Activated B cell treated with CpG ODN at 0.5 μM for 24 hours (primary cell): Measurements from ENCODE around the gene HTR4. TPM values are rescaled to one million over a fixed set of nuclear protein-coding genes. Genes with fewer than 3 reads are reported as not detected.

Experiments
- ATAC-seq: fragments of 200-7000 bp; cut with Tn5 transposase; one replicate; pipeline ENCODE4 v1.10.0; 2021; ENCODE audit warnings: low read depth, mild to moderate bottlenecking, moderate library complexity
- CTCF ChIA-PET: fragments of 350-600 bp; sonication (Branson Sonifier 250); formaldehyde crosslinking; loops from one replicate; lab custom pipeline; 2021; ENCODE audit warnings: antibody characterized with exemption; lab: Charles Lee
- POLR2A ChIA-PET: fragments of 350-600 bp; sonication (Branson Sonifier 250); formaldehyde crosslinking; loops from one replicate; lab custom pipeline; 2021; ENCODE audit warnings: antibody characterized with exemption; lab: Charles Lee
- DNase-seq: peaks from one replicate; pipeline ENCODE4 v3.0.0; 2022
- H3K27ac Mint-ChIP-seq: one replicate; pipeline ENCODE4 v1.8.0; 2020; ENCODE audit warnings: mixed read lengths
- H3K27me3 Mint-ChIP-seq: one replicate; pipeline ENCODE4 v1.8.0; 2021; ENCODE audit warnings: mixed read lengths
- H3K36me3 Mint-ChIP-seq: one replicate; pipeline ENCODE4 v1.8.0; 2021; ENCODE audit warnings: low read depth, mixed read lengths
- H3K4me1 Mint-ChIP-seq: one replicate; pipeline ENCODE4 v1.8.0; 2021; ENCODE audit warnings: mixed read lengths
- H3K4me3 Mint-ChIP-seq: one replicate; pipeline ENCODE4 v1.8.0; 2020; ENCODE audit warnings: mild to moderate bottlenecking, mixed read lengths
- H3K9me3 Mint-ChIP-seq: one replicate; pipeline ENCODE4 v1.8.0; 2020; ENCODE audit warnings: mixed read lengths
- CTCF ChIP-seq: fragments of 200-600 bp; IDR thresholded peaks from one replicate; pipeline ENCODE4 v1.8.0; 2022; ENCODE audit warnings: antibody characterized with exemption, mild to moderate bottlenecking
- intact Hi-C: fragments of 100-400 bp; cut with micrococcal nuclease; formaldehyde crosslinking; loops from one replicate; pipeline ENCODE4 v1.15.1; 2024
- total RNA-seq: library from RNA; stranded (reverse); gene quantifications from 2 replicates; pipeline ENCODE4 v1.2.3, GENCODE V29; 2022

Gene HTR4
- total RNA-seq, 1 donor from 2014 or later = not detected

- ATAC-seq = no peak
- TF ChIP-seq CTCF = no peak
- Mint-ChIP-seq H3K4me1 (no peaks in the 10 kb centered on the region), H3K27me3 (peaks cover 8% of the 10 kb centered on the region), H3K27ac (no peak overlapping the region), H3K36me3 (no peaks in the 10 kb centered on the region), H3K4me3 (no peak overlapping the region), H3K9me3 (no peaks in the 10 kb centered on the region)
- ChIA-PET CTCF (no interaction called here), POLR2A (no interaction called here)
- no peak for DNase-seq
- intact Hi-C loops = no loop called here
Measured at GRCh38 chr5:148625250-148625649, 29.1 kb downstream of the HTR4 start.

- DNase-seq (no peak), ATAC-seq (no peak)
- intact Hi-C loops = no loop called here
- Mint-ChIP-seq H3K27ac (no peak overlapping the region), H3K9me3 (no peaks in the 10 kb centered on the region), H3K36me3 (no peaks in the 10 kb centered on the region), H3K27me3 (peaks cover 10% of the 10 kb centered on the region), H3K4me1 (no peaks in the 10 kb centered on the region), H3K4me3 (no peak overlapping the region)
- TF ChIP-seq CTCF = no peak
- ChIA-PET POLR2A (no interaction called here), CTCF (no interaction called here)
Measured at GRCh38 chr5:148623741-148624140, 30.6 kb downstream of the HTR4 start.

- POLR2A ChIA-PET = no interaction called here
- no peaks in the 10 kb centered on the region for H3K36me3 Mint-ChIP-seq
- CTCF ChIA-PET = no interaction called here
- H3K9me3 Mint-ChIP-seq = no peaks in the 10 kb centered on the region
- no peak for DNase-seq
- H3K27me3 Mint-ChIP-seq = peaks cover 10% of the 10 kb centered on the region
- intact Hi-C loops = no loop called here
- no peak for TF ChIP-seq CTCF
- no peaks in the 10 kb centered on the region for H3K4me1 Mint-ChIP-seq
- H3K27ac Mint-ChIP-seq = no peak overlapping the region
- ATAC-seq = no peak
- no peak overlapping the region for H3K4me3 Mint-ChIP-seq
Measured at GRCh38 chr5:148623101-148623500, 31.2 kb downstream of the HTR4 start.

GRCh38 chr5:148620696-148621095, 33.6 kb downstream of the HTR4 start:
- DNase-seq = no peak
- Mint-ChIP-seq H3K36me3 (no peaks in the 10 kb centered on the region), H3K4me3 (no peak overlapping the region), H3K4me1 (no peaks in the 10 kb centered on the region), H3K27me3 (peaks cover 10% of the 10 kb centered on the region), H3K27ac (no peak overlapping the region), H3K9me3 (no peaks in the 10 kb centered on the region)
- no peak for TF ChIP-seq CTCF
- CTCF ChIA-PET = no interaction called here
- POLR2A ChIA-PET = no interaction called here
- intact Hi-C loops = no loop called here
- ATAC-seq = no peak

GRCh38 chr5:148620091-148620490, 34.2 kb downstream of the HTR4 start:
- POLR2A ChIA-PET = no interaction called here
- H3K4me1 Mint-ChIP-seq = no peaks in the 10 kb centered on the region
- no peaks in the 10 kb centered on the region for H3K36me3 Mint-ChIP-seq
- H3K27ac Mint-ChIP-seq = no peak overlapping the region
- no peak for TF ChIP-seq CTCF
- H3K9me3 Mint-ChIP-seq = no peaks in the 10 kb centered on the region
- ATAC-seq = no peak
- CTCF ChIA-PET = no interaction called here
- peaks cover 10% of the 10 kb centered on the region for H3K27me3 Mint-ChIP-seq
- no peak overlapping the region for H3K4me3 Mint-ChIP-seq
- intact Hi-C loops = no loop called here
- DNase-seq = no peak
